Measurements from ENCODE around the gene EP400. TPM values are rescaled to one million over a fixed set of nuclear protein-coding genes. Genes with fewer than 3 reads are reported as not detected.

Gene EP400
- total and polyA plus RNA-seq, 2 of the 13 experiments (the other 11 are each of a cell fraction or from before 2014, with no cell fraction given): 4.9 to 5.0 TPM

GRCh38 chr12:131913666-131914065 lies 36.1 kb upstream of the EP400 start (continued):
- TF ChIP-seq KDM5B (CRISPR knock-in tag; IDR thresholded peaks at IDR 0.05; ENCODE audit: borderline replicate concordance) (no peak), MYC (CRISPR knock-in tag; IDR thresholded peaks at IDR 0.05; ENCODE audit: borderline replicate concordance) (no peak)

- Histone ChIP-seq H3K27me3 (ENCODE audit: control insufficient read depth in 1 of 2, insufficient read depth in 2 of 2, low read length in 2 of 2) (no peaks in the 10 kb centered on the region), H3K9ac (ENCODE audit: insufficient read depth, low read depth, low read length) (no peak overlapping the region), H3K4me1 (ENCODE audit: insufficient read depth, low read length) (peaks cover 11% of the 10 kb centered on the region; the same call in 1 of the 2 replicates), H2AFZ (ENCODE audit: low read length) (no peak overlapping the region), H3K79me2 (ENCODE audit: insufficient read depth, low read length) (no peaks in the 10 kb centered on the region), H4K20me1 (ENCODE audit: insufficient read depth, low read length) (0 out of 2 replicates have a peak, but pooled peaks cover 4% of the 10 kb centered on the region), H3K36me3 (replicated peaks in 1 of 2; ENCODE audit: control insufficient read depth in 1 of 2, insufficient read depth in 2 of 2, low read length in 2 of 2) (peaks cover 23 to 49% of the 10 kb centered on the region in 2 experiments; a peak in 4 of 5 replicates), H3K27ac (ENCODE audit: extremely low read length, insufficient read depth, low read length) (no peak overlapping the region), H3K4me2 (ENCODE audit: low read depth, low read length) (no peak overlapping the region), H3K4me3 (replicated peaks in 1 of 3; ENCODE audit: insufficient read depth in 1 of 3, low read depth in 2 of 3, low read length in 3 of 3) (no peak overlapping the region), H3K9me3 (ENCODE audit: low read length) (no peaks in the 10 kb centered on the region)
- ATAC-seq (no peak), FAIRE-seq (no peak), DNase-seq (ENCODE audit: low spot score) (no peak)
- intact Hi-C loops (cut with micrococcal nuclease; ENCODE audit: unreplicated experiment): loop anchor here (5.0 kb wide), 1 partner anchor 62 kb away; no protein-coding TSS in a partner anchor
- in situ Hi-C loops (cut with HindIII; ENCODE audit: extremely low pct_ligation_motif_present, low pct_unique_long_range_greater_than_20kb): no loop called here
- no TSS peak for BruUV-seq (replicated peaks)
- POLR2A ChIA-PET: interaction anchor here (1.2 kb wide), 1 partner anchor 14 kb away, joined by 3 read pairs; no protein-coding TSS in a partner anchor
- CTCF ChIA-PET (ENCODE audit: low intra/inter-chr PET ratio, low total read pairs): no interaction called here
- 99% methylated on average over 8 of the region's 14 CpGs for WGBS (ENCODE audit: low lambda C conversion rate)
- TF ChIP-seq ZNF567 (CRISPR knock-in tag; IDR thresholded peaks at IDR 0.05; ENCODE audit: borderline replicate concordance): no peak
- TF ChIP-seq ZNF660 (CRISPR knock-in tag; IDR thresholded peaks at IDR 0.05; ENCODE audit: borderline replicate concordance, low read depth): no peak
- TF ChIP-seq, protein P1, sequence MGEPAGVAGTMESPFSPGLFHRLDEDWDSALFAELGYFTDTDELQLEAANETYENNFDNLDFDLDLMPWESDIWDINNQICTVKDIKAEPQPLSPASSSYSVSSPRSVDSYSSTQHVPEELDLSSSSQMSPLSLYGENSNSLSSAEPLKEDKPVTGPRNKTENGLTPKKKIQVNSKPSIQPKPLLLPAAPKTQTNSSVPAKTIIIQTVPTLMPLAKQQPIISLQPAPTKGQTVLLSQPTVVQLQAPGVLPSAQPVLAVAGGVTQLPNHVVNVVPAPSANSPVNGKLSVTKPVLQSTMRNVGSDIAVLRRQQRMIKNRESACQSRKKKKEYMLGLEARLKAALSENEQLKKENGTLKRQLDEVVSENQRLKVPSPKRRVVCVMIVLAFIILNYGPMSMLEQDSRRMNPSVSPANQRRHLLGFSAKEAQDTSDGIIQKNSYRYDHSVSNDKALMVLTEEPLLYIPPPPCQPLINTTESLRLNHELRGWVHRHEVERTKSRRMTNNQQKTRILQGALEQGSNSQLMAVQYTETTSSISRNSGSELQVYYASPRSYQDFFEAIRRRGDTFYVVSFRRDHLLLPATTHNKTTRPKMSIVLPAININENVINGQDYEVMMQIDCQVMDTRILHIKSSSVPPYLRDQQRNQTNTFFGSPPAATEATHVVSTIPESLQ (CRISPR knock-in tag; conservative IDR thresholded peaks at IDR 0.05): no peak
- TF ChIP-seq, protein P2, sequence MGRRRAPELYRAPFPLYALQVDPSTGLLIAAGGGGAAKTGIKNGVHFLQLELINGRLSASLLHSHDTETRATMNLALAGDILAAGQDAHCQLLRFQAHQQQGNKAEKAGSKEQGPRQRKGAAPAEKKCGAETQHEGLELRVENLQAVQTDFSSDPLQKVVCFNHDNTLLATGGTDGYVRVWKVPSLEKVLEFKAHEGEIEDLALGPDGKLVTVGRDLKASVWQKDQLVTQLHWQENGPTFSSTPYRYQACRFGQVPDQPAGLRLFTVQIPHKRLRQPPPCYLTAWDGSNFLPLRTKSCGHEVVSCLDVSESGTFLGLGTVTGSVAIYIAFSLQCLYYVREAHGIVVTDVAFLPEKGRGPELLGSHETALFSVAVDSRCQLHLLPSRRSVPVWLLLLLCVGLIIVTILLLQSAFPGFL (CRISPR knock-in tag; IDR thresholded peaks at IDR 0.05): no peak
- TF ChIP-seq BHLHE40 (IDR thresholded peaks at IDR 0.05; ENCODE audit: low read length): no peak
- TF ChIP-seq CREB1 (IDR thresholded peaks at IDR 0.05): no peak
- TF ChIP-seq CREB1 (CRISPR knock-in tag; IDR thresholded peaks at IDR 0.05): no peak
- no peak for TF ChIP-seq ONECUT2 (CRISPR knock-in tag; IDR thresholded peaks at IDR 0.05)
- TF ChIP-seq MAFG (CRISPR knock-in tag; IDR thresholded peaks at IDR 0.05): no peak
- no peak for TF ChIP-seq ZNF235 (CRISPR knock-in tag; IDR thresholded peaks at IDR 0.05; ENCODE audit: borderline replicate concordance)
- no peak for TF ChIP-seq ZNF589 (CRISPR knock-in tag; conservative IDR thresholded peaks at IDR 0.05)
- no peak for TF ChIP-seq FOXC1 (CRISPR knock-in tag; IDR thresholded peaks at IDR 0.05; ENCODE audit: borderline replicate concordance)
- TF ChIP-seq YY1 (IDR thresholded peaks at IDR 0.05; ENCODE audit: insufficient read depth, insufficient replicate concordance, low read depth, low read length): no peak
- no peak for TF ChIP-seq ZMAT3 (CRISPR knock-in tag; conservative IDR thresholded peaks at IDR 0.05)
- no peak for TF ChIP-seq MLXIP (CRISPR knock-in tag; IDR thresholded peaks at IDR 0.05; ENCODE audit: borderline replicate concordance)
- no peak for TF ChIP-seq ZNF883 (CRISPR knock-in tag; IDR thresholded peaks at IDR 0.05; ENCODE audit: not compliant biosample characterization)
These were observed 35.5 kb upstream of the EP400 start for GRCh38 chr12:131914179-131914702.
